ENCODE results near the gene PHOSPHO2. TPM values are rescaled to one million over a fixed set of nuclear protein-coding genes. Genes with fewer than 3 reads are reported as not detected.
A peak's percentile ranks its signal among the peaks of the same experiment; 100 is the strongest.

PHOSPHO2 gene
- total RNA-seq, 2 experiments from 2014 or later, result 3.2 to 4.2 TPM

DNA sequence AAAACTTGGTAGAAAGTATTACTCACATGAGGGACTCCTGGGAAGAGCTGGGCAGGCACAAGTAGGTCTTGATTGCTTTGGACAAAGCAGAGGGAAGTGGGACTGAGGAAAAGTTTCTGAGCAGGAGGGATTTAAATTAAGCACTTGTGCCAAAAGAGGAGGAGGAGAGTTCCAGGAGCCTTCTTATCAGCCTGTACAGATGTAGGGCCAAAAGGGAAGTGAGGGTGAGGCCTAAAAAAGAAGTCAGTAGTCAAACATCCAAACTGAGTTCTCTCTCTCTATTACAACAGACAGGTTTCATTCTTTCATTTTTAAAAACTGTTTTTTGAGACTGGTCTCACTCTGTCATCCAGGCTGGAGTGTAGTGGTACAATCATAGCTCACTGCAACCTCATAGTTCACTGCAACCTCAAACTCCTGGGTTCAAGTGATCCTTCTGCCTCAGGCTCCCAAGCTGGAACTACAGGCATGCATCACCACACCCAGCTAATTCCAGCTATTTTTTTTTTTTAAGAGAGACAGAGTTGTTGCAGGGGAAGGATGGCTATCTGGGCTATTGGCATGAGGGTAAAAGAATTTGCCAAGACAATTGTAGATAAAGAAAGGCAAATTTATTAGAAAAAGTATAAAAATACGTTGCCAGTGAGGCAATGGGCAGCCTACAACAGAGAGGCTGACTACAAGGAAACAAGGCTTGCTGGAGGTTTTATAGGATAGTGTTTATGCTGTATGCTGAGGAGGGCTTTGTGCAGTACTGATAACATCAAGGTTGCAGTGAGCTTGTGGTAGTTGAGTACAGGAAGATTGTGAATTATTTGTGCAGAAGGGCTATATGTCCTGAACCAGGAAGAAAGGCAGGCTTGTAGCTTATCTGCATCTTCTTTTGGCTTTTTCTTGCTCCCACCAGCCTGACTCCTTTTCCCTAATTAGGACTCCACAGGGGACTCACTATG, 29.0 kb upstream of the PHOSPHO2 start:
- POLR2A ChIA-PET, result no interaction called here
- no peak for ATAC-seq
- Mint-ChIP-seq H3K4me1 (ENCODE audit: low read depth) (no peaks in the 10 kb centered on the region), H3K36me3 (ENCODE audit: low read depth) (no peaks in the 10 kb centered on the region), H3K4me3 (no peak overlapping the region), H3K27ac (no peak overlapping the region), H3K27me3 (ENCODE audit: low read depth) (peaks cover 22% of the 10 kb centered on the region), H3K9me3 (ENCODE audit: insufficient read depth) (no peaks in the 10 kb centered on the region)
- CTCF ChIA-PET, result no interaction called here
- DNase-seq, result no peak

DNA sequence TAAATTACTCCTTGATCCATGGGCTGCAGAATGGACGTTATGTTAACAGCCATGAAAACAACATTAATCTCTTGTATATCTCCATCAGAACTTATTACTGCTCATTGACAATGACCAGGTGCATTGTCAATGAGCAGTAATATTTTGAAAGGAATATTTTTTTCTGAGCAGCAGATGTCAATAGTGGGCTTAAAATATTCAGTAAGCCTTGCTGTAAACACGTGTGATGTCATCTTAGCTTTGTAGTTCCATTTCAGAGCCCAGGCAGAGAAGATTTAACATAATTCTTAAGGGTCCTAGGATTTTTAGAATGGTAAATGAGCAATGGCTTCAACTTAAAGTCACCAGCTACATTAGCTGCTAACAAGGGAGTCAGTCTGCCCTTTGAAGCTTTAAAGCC, 26.7 kb upstream of the PHOSPHO2 start:
- Mint-ChIP-seq H3K36me3 (ENCODE audit: low read depth) (no peaks in the 10 kb centered on the region), H3K4me1 (ENCODE audit: low read depth) (no peaks in the 10 kb centered on the region), H3K27me3 (ENCODE audit: low read depth) (peaks cover 14% of the 10 kb centered on the region), H3K4me3 (no peak overlapping the region), H3K9me3 (ENCODE audit: insufficient read depth) (no peaks in the 10 kb centered on the region), H3K27ac (no peak overlapping the region)
- ChIA-PET CTCF (interaction anchor here (1.0 to 1.2 kb wide), 4 partner anchors 12 to 25 kb away, joined by 3 read pairs; no protein-coding TSS in a partner anchor), POLR2A (no interaction called here)
- DNase-seq (no peak), ATAC-seq (no peak)

DNA sequence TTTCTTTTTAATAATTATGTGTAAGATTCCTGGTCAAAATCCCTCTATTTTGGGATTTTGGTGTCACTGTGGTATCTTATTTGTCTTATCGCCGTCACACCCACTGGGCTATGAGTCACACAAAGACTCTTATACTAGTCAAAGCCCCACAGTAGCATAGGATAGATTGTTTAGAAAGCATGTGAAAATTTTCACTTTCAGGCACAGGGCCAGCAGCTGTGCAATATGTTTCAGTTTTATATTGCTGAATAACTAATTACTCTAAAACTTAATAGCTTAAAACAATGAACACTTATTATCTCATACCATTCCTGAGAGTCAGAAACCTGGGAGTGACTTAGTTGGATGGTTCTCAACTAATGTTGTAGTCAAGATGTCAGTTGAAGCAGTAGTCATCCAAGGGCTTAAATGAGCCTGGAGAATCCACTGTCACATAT, 24.0 kb upstream of the PHOSPHO2 start:
- no peaks in the 10 kb centered on the region for H3K9me3 Mint-ChIP-seq (ENCODE audit: insufficient read depth)
- CTCF ChIA-PET, result no interaction called here
- no peaks in the 10 kb centered on the region for H3K36me3 Mint-ChIP-seq (ENCODE audit: low read depth)
- no peaks in the 10 kb centered on the region for H3K4me1 Mint-ChIP-seq (ENCODE audit: low read depth)
- peaks cover 23% of the 10 kb centered on the region for H3K27me3 Mint-ChIP-seq (ENCODE audit: low read depth)
- no peak for ATAC-seq
- DNase-seq, result no peak
- no peak overlapping the region for H3K27ac Mint-ChIP-seq
- H3K4me3 Mint-ChIP-seq, result no peak overlapping the region
- POLR2A ChIA-PET, result no interaction called here

DNA sequence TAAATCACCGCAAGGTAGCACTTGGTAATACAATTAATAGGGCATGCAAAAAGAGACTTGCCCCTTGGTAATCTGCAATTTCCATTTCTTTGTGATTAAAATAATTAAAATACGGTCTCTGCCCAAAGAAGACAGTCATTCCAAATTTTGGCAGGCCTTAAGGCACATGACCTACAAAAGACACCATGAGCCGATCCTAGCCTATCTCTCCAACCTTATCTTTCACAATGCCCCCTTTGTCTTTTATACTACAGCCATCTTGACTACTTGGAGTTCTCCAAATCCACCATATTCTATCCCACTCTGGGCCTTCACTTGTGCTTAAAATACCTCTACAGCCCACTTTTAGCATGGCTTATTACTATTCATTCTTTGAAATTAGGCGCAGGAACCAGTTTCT, 23.3 kb upstream of the PHOSPHO2 start:
- Mint-ChIP-seq H3K36me3 (ENCODE audit: low read depth) (no peaks in the 10 kb centered on the region), H3K27me3 (ENCODE audit: low read depth) (peaks cover 19% of the 10 kb centered on the region), H3K9me3 (ENCODE audit: insufficient read depth) (no peaks in the 10 kb centered on the region), H3K4me3 (no peak overlapping the region), H3K4me1 (ENCODE audit: low read depth) (no peaks in the 10 kb centered on the region), H3K27ac (no peak overlapping the region)
- DNase-seq (no peak), ATAC-seq (no peak)
- POLR2A ChIA-PET, result no interaction called here
- CTCF ChIA-PET, result no interaction called here

DNA sequence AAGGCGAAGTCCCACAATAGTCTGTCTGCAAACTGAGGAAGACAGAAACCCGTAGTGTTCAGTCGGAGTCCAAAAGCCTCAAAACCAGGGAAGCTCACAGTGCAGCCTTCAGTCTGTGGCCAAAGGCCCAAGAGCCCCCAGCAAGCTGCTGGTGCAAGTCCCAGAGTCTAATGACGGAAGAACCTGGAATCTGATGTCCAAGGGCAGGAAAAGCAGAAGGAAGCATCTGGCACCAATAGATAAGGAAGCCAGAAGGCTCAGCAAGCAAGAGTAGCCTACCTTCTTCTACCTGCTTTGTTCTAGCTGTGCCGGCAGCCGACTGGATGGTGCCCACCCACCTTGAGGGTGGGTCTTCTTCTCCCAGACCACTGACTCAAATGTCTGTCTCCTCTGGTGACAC, 21.9 kb upstream of the PHOSPHO2 start:
- no peaks in the 10 kb centered on the region for H3K9me3 Mint-ChIP-seq (ENCODE audit: insufficient read depth)
- no peaks in the 10 kb centered on the region for H3K4me1 Mint-ChIP-seq (ENCODE audit: low read depth)
- POLR2A ChIA-PET, result no interaction called here
- H3K27ac Mint-ChIP-seq, result no peak overlapping the region
- H3K36me3 Mint-ChIP-seq (ENCODE audit: low read depth), result no peaks in the 10 kb centered on the region
- DNase-seq (no peak), ATAC-seq (no peak)
- peaks cover 19% of the 10 kb centered on the region for H3K27me3 Mint-ChIP-seq (ENCODE audit: low read depth)
- no peak overlapping the region for H3K4me3 Mint-ChIP-seq
- CTCF ChIA-PET, result no interaction called here

DNA sequence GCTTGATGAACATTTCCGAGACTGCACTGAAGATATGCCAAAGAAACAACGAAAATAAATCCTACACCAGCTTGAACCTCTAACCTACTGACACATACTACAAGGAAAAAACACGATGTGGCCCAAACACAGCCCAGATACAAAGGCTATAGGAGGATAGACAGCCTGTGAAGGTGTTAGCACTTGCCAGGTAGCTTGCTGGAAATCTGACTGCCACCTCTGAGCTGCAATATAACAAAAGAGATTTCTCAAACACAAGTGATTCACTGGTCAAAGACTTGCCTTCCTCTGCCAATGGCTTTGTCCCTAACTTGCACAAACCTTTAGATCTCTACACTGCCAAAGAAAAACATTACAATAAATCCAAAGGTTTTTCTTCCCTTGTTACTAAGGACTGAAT, 21.2 kb upstream of the PHOSPHO2 start:
- ATAC-seq, result no peak
- Mint-ChIP-seq H3K27ac (no peak overlapping the region), H3K9me3 (ENCODE audit: insufficient read depth) (no peaks in the 10 kb centered on the region), H3K4me3 (no peak overlapping the region), H3K4me1 (ENCODE audit: low read depth) (no peaks in the 10 kb centered on the region), H3K36me3 (ENCODE audit: low read depth) (no peaks in the 10 kb centered on the region), H3K27me3 (ENCODE audit: low read depth) (peaks cover 19% of the 10 kb centered on the region)
- ChIA-PET CTCF (no interaction called here), POLR2A (no interaction called here)
- DNase-seq, result no peak

DNA sequence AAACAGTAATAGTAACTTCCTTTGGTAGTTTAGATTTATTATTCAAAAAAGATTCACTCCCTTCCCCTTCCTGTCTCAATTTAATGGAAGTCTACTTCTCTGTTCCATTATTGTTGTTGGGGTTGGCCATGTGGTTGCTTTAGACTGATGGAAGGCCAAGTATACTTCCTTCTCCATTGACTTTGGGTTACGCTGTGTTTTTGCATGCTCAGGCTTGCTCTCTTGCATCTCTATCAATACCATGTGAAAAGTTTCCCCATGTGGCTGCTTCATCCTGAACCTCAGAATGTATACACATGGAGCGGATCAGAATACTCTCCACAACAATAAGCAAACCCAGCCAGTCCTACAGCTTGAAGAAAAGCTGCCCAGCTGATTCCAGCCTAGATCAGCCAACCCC, 20.3 kb upstream of the PHOSPHO2 start:
- Mint-ChIP-seq H3K36me3 (ENCODE audit: low read depth) (no peaks in the 10 kb centered on the region), H3K4me3 (no peak overlapping the region), H3K4me1 (ENCODE audit: low read depth) (no peaks in the 10 kb centered on the region), H3K9me3 (ENCODE audit: insufficient read depth) (no peaks in the 10 kb centered on the region), H3K27me3 (ENCODE audit: low read depth) (peaks cover 20% of the 10 kb centered on the region), H3K27ac (no peak overlapping the region)
- POLR2A ChIA-PET, result no interaction called here
- ATAC-seq (no peak), DNase-seq (no peak)
- CTCF ChIA-PET, result no interaction called here

DNA sequence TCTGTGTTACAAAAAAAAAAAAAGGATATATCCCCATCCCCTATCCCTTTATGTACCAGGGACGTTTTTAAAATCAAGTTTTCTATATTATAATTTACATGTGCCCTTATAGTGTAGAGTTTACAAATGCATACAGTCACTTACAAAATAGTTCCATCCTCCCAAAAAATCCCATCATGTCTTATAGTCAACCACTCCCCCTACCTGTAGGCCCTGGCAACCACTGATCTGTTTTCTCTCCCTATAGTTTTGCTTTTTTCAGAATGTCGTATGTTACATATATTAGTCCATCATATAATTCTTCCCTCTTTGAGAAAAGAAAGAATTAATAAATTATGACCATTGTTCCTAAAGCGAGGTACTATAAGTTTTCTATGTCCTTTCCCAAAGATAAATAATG, 17.9 kb upstream of the PHOSPHO2 start:
- H3K27ac Mint-ChIP-seq, result no peak overlapping the region
- no peaks in the 10 kb centered on the region for H3K9me3 Mint-ChIP-seq (ENCODE audit: insufficient read depth)
- H3K27me3 Mint-ChIP-seq (ENCODE audit: low read depth), result peaks cover 22% of the 10 kb centered on the region
- DNase-seq (no peak), ATAC-seq (no peak)
- ChIA-PET POLR2A (no interaction called here), CTCF (no interaction called here)
- H3K4me3 Mint-ChIP-seq, result no peak overlapping the region
- H3K4me1 Mint-ChIP-seq (ENCODE audit: low read depth), result no peaks in the 10 kb centered on the region
- H3K36me3 Mint-ChIP-seq (ENCODE audit: low read depth), result no peaks in the 10 kb centered on the region

DNA sequence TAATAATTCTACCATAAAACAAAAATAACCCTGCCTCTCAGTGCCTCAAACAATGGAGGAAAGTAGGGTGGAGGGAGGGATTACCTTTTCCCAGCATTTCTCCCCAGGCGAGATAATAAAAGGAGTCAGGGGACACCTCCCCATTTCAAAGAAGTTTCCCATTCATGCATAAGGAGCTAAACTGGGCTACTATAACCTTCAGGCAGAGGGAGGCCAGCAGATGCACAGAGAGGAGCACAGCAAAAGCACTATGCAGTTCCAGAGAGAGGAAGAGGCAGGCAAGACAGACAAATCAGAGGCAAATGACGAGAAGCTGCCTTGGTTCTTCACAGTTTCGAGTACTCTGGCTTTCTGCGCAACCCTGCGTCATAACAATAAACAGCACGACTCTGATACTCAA, 17.4 kb upstream of the PHOSPHO2 start:
- Mint-ChIP-seq H3K27ac (no peak overlapping the region), H3K27me3 (ENCODE audit: low read depth) (peaks cover 22% of the 10 kb centered on the region), H3K36me3 (ENCODE audit: low read depth) (no peaks in the 10 kb centered on the region), H3K4me1 (ENCODE audit: low read depth) (no peaks in the 10 kb centered on the region), H3K9me3 (ENCODE audit: insufficient read depth) (no peaks in the 10 kb centered on the region), H3K4me3 (no peak overlapping the region)
- DNase-seq (no peak), ATAC-seq (no peak)
- POLR2A ChIA-PET, result no interaction called here
- CTCF ChIA-PET, result no interaction called here

DNA sequence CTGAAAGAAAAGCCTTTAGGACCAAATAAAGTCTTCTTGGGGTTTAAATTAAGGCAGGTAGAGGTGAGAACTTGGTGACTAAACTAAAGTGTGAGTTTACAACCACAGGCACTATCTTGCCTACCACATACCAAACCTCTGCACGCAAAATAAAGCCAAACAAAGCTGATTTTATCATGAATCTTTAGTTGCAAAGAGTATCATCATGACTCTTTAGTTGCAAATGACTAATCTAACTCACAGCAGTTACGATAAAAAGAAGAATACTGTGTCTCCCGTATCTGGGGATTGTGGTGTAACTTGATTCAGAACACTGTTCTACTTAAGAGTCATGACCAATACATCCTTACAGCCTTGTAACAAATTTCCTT, 11.2 kb upstream of the PHOSPHO2 start:
- peak overlapping the region; percentile 39 for H3K27ac Mint-ChIP-seq
- no peak overlapping the region for H3K4me3 Mint-ChIP-seq
- H3K27me3 Mint-ChIP-seq (ENCODE audit: low read depth), result peaks cover 7% of the 10 kb centered on the region
- H3K9me3 Mint-ChIP-seq (ENCODE audit: insufficient read depth), result peaks cover under 1% of the 10 kb centered on the region
- POLR2A ChIA-PET, result interaction anchor here (1.0 to 1.7 kb wide), 3 partner anchors 10 to 116 kb away, joined by 3 to 8 read pairs (median 8); partner anchors contain the start of genes CFAP210 and PHOSPHO2
- no peaks in the 10 kb centered on the region for H3K36me3 Mint-ChIP-seq (ENCODE audit: low read depth)
- CTCF ChIA-PET, result interaction anchor here (0.8 to 2.4 kb wide), 4 partner anchors 15 to 105 kb away, joined by 3 to 6 read pairs (median 3); no protein-coding TSS in a partner anchor
- peak; percentile 35 for DNase-seq
- peaks cover 13% of the 10 kb centered on the region for H3K4me1 Mint-ChIP-seq (ENCODE audit: low read depth)
- peak; percentile 56 for ATAC-seq

DNA sequence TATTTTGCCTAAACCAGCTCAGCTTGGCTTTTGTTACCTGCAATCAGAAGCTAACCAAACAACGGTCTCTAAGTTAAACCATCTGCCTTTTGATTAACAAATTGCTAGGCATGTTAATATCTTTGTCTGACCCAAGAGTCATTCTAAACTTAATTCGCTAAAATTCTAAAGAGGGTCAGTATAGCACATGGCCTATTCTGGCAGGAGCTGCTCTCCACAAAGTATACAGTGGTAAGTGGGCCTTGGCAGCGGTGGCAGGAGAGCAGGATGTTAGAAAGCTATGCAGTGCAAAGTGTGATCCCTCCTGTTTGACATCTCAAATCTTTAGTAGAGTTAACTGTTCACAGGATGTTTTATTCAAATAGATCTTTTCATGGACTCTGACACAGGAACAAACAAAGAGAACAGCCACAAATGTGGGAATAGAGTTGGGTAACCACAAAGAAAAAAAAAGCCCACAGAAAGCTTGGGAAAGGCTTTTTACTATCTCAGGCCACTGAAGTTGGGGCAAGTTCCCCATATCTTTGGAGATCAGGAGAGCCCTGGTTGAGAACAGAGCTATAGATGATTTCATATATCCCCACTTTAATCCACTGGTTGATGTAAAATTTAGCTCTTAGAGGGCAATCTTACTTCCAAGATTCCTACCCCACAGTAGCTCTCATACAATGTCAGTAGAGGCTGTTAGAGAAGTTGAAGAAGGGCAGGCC, 10.7 kb upstream of the PHOSPHO2 start:
- H3K27ac Mint-ChIP-seq, result peak overlapping the region; percentile 59
- no peak overlapping the region for H3K4me3 Mint-ChIP-seq
- H3K27me3 Mint-ChIP-seq (ENCODE audit: low read depth), result peaks cover 7% of the 10 kb centered on the region
- H3K9me3 Mint-ChIP-seq (ENCODE audit: insufficient read depth), result peaks cover 4% of the 10 kb centered on the region
- H3K4me1 Mint-ChIP-seq (ENCODE audit: low read depth), result peaks cover 13% of the 10 kb centered on the region
- ATAC-seq, result peak; percentile 51
- ChIA-PET POLR2A (interaction anchor here (1.0 to 1.7 kb wide), 3 partner anchors 9 to 116 kb away, joined by 3 to 8 read pairs (median 8); partner anchors contain the start of genes CFAP210 and PHOSPHO2), CTCF (interaction anchor here (0.7 to 2.4 kb wide), 6 partner anchors 15 to 179 kb away, joined by 3 to 6 read pairs (median 3); no protein-coding TSS in a partner anchor)
- no peaks in the 10 kb centered on the region for H3K36me3 Mint-ChIP-seq (ENCODE audit: low read depth)
- DNase-seq, result no peak

DNA sequence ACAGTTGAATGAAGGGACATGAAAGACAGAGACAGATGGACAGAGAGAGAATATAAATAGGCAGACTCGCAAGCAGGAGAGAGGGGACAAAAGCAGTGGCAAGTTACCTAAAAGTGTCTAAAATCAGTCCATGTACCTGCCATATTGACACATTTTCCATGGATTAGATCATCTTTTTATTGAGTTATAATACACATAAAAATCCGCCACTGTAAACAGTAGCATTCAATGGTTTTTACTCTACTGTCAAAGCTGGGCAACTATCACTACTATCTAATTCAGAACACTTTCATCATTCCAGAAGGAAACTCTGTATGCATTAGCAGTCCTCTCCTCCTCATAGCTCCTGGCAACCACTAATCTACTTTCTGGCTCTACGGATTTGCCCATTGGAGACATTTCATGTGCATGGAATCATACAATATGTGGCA, 10.1 kb upstream of the PHOSPHO2 start:
- Mint-ChIP-seq H3K4me3 (no peak overlapping the region), H3K27ac (peak overlapping the region; percentile 59)
- POLR2A ChIA-PET, result interaction anchor here (1.4 to 1.7 kb wide), 2 partner anchors 9 to 99 kb away, joined by 8 read pairs; partner anchors contain the start of genes CFAP210 and PHOSPHO2

More for the DNA sequence above, 10.1 kb upstream of the PHOSPHO2 start:
- DNase-seq (no peak), ATAC-seq (no peak)
- Mint-ChIP-seq H3K9me3 (ENCODE audit: insufficient read depth) (peaks cover 4% of the 10 kb centered on the region), H3K27me3 (ENCODE audit: low read depth) (peaks cover 7% of the 10 kb centered on the region), H3K36me3 (ENCODE audit: low read depth) (no peaks in the 10 kb centered on the region), H3K4me1 (ENCODE audit: low read depth) (peaks cover 13% of the 10 kb centered on the region)
- CTCF ChIA-PET, result interaction anchor here (0.7 to 2.4 kb wide), 5 partner anchors 17 to 179 kb away, joined by 3 to 6 read pairs (median 3); no protein-coding TSS in a partner anchor

Measured in activated CD8-positive, alpha-beta T cell treated with anti-CD3 and anti-CD28 coated beads, Interleukin-2, amount 10 ng/mL, durations not matched to agents 7 days and 5 days (primary cell).